Fibroblast of the aortic adventitia (primary cell): ENCODE measurements around the gene CCNK. TPM values are rescaled to one million over a fixed set of nuclear protein-coding genes. Genes with fewer than 3 reads are reported as not detected.

ENCODE experiments used
- DNase-seq: peaks from one replicate; pipeline ENCODE4 v3.0.0-alpha.2; 2010; ENCODE audit warnings: low read depth
- H3K4me3 ChIP-seq: 2 replicates; pipeline ENCODE4 v1.5.1; 2011; ENCODE audit warnings: low read depth, mild to moderate bottlenecking, control low read depth, low read length, moderate library complexity
- CTCF ChIP-seq: IDR thresholded peaks from 2 replicates; pipeline ENCODE4 v1.5.1; 2011; ENCODE audit warnings: mild to moderate bottlenecking, low read length, control low read depth, inconsistent platforms; ENCODE audit not compliant: insufficient read depth
- total RNA-seq: library from RNA; depleted of rRNA; stranded (reverse); fragments of >200 nt; gene quantifications from 2 replicates; pipeline ENCODE4 v1.2.3, GENCODE V29; 2012; ENCODE audit warnings: low replicate concordance

CCNK gene
- total RNA-seq, 1 donor: 27.3 TPM

GRCh38 chr14:99463974-99464373, 17.2 kb upstream of the CCNK start:
- TF ChIP-seq CTCF: no peak
- no peak for DNase-seq
- no peak overlapping the region for H3K4me3 ChIP-seq

GRCh38 chr14:99465288-99465687, 15.9 kb upstream of the CCNK start:
- TF ChIP-seq CTCF: no peak
- DNase-seq: no peak
- no peak overlapping the region for H3K4me3 ChIP-seq

GRCh38 chr14:99466758-99467157, 14.5 kb upstream of the CCNK start:
- DNase-seq: no peak
- H3K4me3 ChIP-seq: no peak overlapping the region
- no peak for TF ChIP-seq CTCF

- DNase-seq: no peak
- TF ChIP-seq CTCF: no peak
- H3K4me3 ChIP-seq: no peak overlapping the region
Measured at GRCh38 chr14:99467336-99468078, 13.7 kb upstream of the CCNK start.

- no peak overlapping the region for H3K4me3 ChIP-seq
- no peak for DNase-seq
- no peak for TF ChIP-seq CTCF
Measured at GRCh38 chr14:99468081-99468480, 13.1 kb upstream of the CCNK start.

- H3K4me3 ChIP-seq: no peak overlapping the region
- no peak for TF ChIP-seq CTCF
- DNase-seq: no peak
Measured at GRCh38 chr14:99468836-99469592, 12.2 kb upstream of the CCNK start.
